NCI-H226 (cell line): ENCODE results near the gene SLC25A28.
A peak's percentile ranks its signal among the peaks of the same experiment; 100 is the strongest.

ENCODE experiments used
- DNase-seq: peaks from one replicate; pipeline ENCODE4 v3.0.0-alpha.2; 2015

The SLC25A28 gene

GRCh38 chr10:99619851-99620710 lies at the start of gene SLC25A28:
Gene SLC25A28, minus strand, starts transcription at chr10:99620439. Its CDS starts 104 bp downstream, at chr10:99620335.
- DNase-seq, result peak; percentile 99

- DNase-seq, result peak; percentile 94
Observed at GRCh38 chr10:99667108-99667751, 47.0 kb upstream of the SLC25A28 start.

GRCh38 chr10:99665304-99665703 lies 45.1 kb upstream of the SLC25A28 start:
- DNase-seq, result no peak

GRCh38 chr10:99661377-99661763 lies 41.1 kb upstream of the SLC25A28 start:
- DNase-seq, result peak; percentile 92

- DNase-seq, result peak; percentile 51
Observed at GRCh38 chr10:99660662-99661376, 40.6 kb upstream of the SLC25A28 start.

- DNase-seq, result no peak
Observed at GRCh38 chr10:99659868-99660366, 39.7 kb upstream of the SLC25A28 start.

- peak; percentile 97 for DNase-seq
Observed at GRCh38 chr10:99659031-99659867, 39.0 kb upstream of the SLC25A28 start, which contains the start of gene ENTPD7. Gene ENTPD7, plus strand, starts transcription at chr10:99659509. Its CDS starts 448 bp downstream, at chr10:99659957.

GRCh38 chr10:99658622-99659030 lies 38.4 kb upstream of the SLC25A28 start:
- DNase-seq, result peak; percentile 26

DNA sequence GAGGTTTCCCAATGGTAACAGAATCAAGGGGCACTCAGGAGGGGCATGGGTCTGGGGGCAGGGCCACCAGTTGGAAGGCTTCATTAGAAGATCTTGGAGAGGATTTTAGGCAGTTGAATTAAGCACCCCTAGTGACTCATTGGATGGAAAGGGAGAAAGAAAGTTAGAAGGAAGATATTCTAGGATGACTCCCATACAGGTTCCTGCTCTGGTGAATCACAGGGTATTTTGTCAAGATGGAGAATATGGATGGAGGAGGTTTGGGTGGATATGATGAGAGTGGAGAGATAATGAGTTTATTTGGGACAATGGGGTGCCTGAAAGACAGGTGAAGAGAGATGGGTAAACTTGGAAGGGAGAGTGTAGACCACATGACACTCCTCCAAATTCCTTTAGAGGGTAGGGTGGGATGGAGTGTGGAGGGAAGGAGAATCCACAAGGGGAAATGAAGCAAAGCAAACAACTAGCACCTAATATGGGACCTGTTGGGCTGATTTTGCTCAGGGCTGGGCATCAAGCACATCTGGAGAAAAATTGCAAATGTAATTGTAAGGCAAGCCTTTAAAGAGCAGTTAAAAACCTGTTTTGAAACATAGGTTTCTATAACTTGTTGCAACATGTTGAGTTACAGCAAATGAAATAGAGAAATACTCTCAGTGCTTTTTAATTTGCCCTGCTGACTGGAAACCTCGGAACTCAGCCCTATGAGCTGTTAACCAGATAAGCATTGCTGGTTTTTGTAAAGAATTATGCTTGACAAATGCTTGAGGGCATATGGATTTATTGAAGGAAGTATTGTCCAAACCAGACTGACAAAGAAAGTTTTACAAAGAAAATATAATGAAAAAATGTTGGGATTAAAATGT lies 36.2 kb upstream of the SLC25A28 start:
- peak; percentile 64 for DNase-seq

DNA sequence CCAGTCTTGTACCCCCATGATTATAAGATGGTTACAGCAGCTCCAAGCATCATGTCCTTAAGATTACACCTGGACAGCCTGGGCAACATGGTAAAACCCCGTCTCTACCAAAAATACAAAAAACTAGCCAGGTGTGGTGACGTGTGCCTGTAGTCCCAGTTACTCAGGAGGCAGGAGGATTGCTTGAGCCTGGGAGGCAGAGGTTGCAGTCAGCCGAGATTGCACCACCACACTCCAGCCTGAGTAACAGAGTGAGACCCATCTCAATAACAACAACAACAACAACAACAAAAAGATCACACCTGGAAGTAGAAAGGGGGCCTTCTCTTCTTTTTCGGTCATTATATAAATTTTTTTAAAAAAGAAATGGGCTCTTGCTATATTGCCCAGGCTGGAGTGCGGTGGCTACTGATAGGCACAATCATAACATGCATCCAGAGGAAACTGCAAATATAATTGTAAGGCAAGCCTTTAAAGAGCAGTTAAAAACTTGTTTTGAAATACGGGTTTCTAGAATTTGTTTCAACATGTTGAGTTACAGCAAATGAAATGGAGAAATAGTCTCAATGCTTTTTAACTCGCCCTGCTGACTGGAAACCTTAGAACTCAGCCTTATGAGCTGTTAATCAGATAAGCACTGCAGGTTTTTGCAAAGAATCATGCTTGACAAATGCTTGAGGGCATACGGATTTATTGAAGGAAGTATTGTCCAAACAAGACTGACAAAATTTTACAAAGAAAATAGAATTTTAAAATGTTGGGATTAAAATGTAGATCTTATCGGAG lies 34.3 kb upstream of the SLC25A28 start:
- peak; percentile 25 for DNase-seq

DNA sequence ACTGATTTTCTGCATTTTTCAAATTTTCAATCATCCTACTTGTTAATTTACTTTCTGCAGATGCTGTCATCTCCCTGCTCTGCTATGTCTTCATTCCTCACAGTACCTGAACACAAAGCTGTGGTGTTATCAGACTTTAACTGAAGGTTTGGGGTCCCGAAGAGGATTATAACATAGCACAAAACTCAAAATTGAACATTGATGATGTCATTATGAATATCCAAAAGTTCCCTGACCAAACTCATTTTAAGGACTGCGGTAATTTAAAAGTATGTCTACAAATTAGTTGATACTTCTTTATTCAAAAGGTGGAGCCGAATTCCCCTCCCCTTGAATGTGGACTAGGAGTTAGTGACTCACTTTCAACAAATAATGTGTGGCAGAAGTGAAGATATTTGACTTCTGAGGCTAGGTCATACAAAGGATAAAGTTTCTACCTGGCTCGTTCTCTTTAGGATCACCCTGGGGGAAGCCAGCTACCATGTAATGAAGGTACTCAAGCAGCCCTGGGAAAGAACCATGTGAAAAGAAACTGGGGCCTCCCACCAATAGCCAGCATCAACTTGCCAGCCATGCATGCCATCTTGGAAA lies 32.7 kb upstream of the SLC25A28 start:
- DNase-seq, result no peak

GRCh38 chr10:99648717-99649116 lies 28.5 kb upstream of the SLC25A28 start:
- DNase-seq, result no peak

GRCh38 chr10:99647601-99648151 lies 27.4 kb upstream of the SLC25A28 start:
- no peak for DNase-seq

DNA sequence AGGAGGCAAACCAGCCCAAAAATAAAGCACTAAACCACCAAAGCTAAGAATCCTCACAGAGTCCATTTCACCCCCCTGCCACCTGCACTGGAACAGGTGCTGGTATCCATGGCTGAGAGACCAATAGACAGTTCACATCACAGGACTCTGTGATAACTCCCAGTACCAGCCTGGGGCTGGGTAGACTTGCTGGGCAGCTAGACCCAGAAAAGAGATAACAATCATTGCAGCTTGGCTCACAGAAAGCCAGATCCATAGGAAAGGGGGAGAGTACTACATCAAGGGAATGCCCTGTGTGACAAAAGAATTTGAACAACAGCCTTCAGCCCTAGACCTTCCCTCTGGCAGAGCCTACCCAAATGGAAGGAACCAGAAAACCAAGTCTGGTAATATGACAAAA lies 13.6 kb upstream of the SLC25A28 start:
- DNase-seq, result no peak

DNA sequence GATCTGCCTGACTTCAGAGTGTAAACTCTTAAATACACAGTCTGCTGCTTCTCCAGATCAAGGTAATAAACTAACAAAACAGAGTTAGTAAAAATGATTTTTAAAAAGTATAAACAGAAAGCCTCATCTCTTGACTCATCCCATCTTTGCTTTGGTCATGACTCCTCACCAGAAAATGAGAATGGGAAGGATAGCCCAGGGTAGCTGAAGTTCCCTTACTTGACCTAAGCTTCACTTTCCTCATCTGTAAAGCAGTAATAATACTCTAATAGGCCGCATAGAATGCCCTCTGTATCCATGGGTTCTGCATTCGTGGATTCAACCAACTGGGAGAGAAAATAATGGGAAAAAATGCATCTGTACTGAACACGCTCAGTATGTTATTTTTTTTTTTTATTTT lies 11.3 kb upstream of the SLC25A28 start:
- peak; percentile 41 for DNase-seq

- peak; percentile 19 for DNase-seq
Observed at GRCh38 chr10:99630991-99631390, 10.8 kb upstream of the SLC25A28 start.

GRCh38 chr10:99630433-99630832 lies 10.2 kb upstream of the SLC25A28 start:
- peak; percentile 55 for DNase-seq

GRCh38 chr10:99629625-99629978 lies 9.4 kb upstream of the SLC25A28 start:
- no peak for DNase-seq

GRCh38 chr10:99628923-99629624 lies 8.8 kb upstream of the SLC25A28 start:
- DNase-seq, result no peak
